ENCODE data around the gene GRM4. TPM values are rescaled to one million over a fixed set of nuclear protein-coding genes. Genes with fewer than 3 reads are reported as not detected.

GRM4 gene
- total and polyA plus RNA-seq, 8 donors, result 0.30 to 0.70 (median 0.43) TPM; not detected in 2

GRCh38 chr6:33974030-33974429, 171.9 kb downstream of the GRM4 start:
- no peak for TF ChIP-seq CTCF (IDR thresholded peaks at IDR 0.05)
- ATAC-seq, result no peak
- intact Hi-C loops (cut with DNase I), result no loop called here
- DNase-seq, result no peak
- no peaks in the 10 kb centered on the region for H3K36me3 ChIP-seq
- H3K27ac ChIP-seq, result no peak overlapping the region
- no peaks in the 10 kb centered on the region for H3K4me1 ChIP-seq
- no peak overlapping the region for H3K4me3 ChIP-seq
- H3K27me3 ChIP-seq, result peaks cover 14 to 77% of the 10 kb centered on the region in 2 donors
- peaks cover 0 to 1% of the 10 kb centered on the region in 2 donors for H3K9me3 ChIP-seq

- Histone ChIP-seq H3K9me3 (peaks cover 0 to 1% of the 10 kb centered on the region in 2 donors), H3K27me3 (peaks cover 17 to 80% of the 10 kb centered on the region in 2 donors), H3K4me1 (no peaks in the 10 kb centered on the region), H3K36me3 (no peaks in the 10 kb centered on the region), H3K4me3 (no peak overlapping the region), H3K27ac (no peak overlapping the region)
- ATAC-seq (no peak), DNase-seq (no peak)
- TF ChIP-seq CTCF (IDR thresholded peaks at IDR 0.05), result no peak
- intact Hi-C loops (cut with DNase I), result no loop called here
Observed at GRCh38 chr6:33971580-33971979, 174.3 kb downstream of the GRM4 start.

Small RNA genes within 50 kb of the gene (microRNA-seq; reads per million reads assigned to microRNA genes)
- 0.41 to 1.0 reads per million in 2 donors for gene MIR1275

Other genes starting within 250 kb of the GRM4 start
- 100 to 1,000 TPM in 1 of 2 donors, 10 to 100 TPM in 1; 75.1 to 137 TPM for gene HMGA1, start 90.8 kb upstream of the GRM4 start, total RNA-seq
- 100 to 1,000 TPM; 147 to 197 (median 164) TPM for gene HMGA1, start 90.8 kb upstream of the GRM4 start, polyA plus RNA-seq (ENCODE audit: insufficient read length in 6 of 6)
- gene SMIM29, start 102.9 kb upstream of the GRM4 start, total RNA-seq, result 10 to 100 TPM; 35.7 to 38.9 TPM
- 10 to 100 TPM; 11.0 to 15.7 (median 13.2) TPM for gene SMIM29, start 102.9 kb upstream of the GRM4 start, polyA plus RNA-seq (ENCODE audit: insufficient read length in 6 of 6)
- gene NUDT3, start 246.6 kb upstream of the GRM4 start, total RNA-seq, result 10 to 100 TPM; 21.1 to 27.9 TPM
- 10 to 100 TPM; 10.5 to 17.7 (median 13.4) TPM for gene NUDT3, start 246.6 kb upstream of the GRM4 start, polyA plus RNA-seq (ENCODE audit: insufficient read length in 6 of 6)